ENCODE measurements around the gene KRT80.
A peak's percentile ranks its signal among the peaks of the same experiment; 100 is the strongest.

KRT80 gene

DNA sequence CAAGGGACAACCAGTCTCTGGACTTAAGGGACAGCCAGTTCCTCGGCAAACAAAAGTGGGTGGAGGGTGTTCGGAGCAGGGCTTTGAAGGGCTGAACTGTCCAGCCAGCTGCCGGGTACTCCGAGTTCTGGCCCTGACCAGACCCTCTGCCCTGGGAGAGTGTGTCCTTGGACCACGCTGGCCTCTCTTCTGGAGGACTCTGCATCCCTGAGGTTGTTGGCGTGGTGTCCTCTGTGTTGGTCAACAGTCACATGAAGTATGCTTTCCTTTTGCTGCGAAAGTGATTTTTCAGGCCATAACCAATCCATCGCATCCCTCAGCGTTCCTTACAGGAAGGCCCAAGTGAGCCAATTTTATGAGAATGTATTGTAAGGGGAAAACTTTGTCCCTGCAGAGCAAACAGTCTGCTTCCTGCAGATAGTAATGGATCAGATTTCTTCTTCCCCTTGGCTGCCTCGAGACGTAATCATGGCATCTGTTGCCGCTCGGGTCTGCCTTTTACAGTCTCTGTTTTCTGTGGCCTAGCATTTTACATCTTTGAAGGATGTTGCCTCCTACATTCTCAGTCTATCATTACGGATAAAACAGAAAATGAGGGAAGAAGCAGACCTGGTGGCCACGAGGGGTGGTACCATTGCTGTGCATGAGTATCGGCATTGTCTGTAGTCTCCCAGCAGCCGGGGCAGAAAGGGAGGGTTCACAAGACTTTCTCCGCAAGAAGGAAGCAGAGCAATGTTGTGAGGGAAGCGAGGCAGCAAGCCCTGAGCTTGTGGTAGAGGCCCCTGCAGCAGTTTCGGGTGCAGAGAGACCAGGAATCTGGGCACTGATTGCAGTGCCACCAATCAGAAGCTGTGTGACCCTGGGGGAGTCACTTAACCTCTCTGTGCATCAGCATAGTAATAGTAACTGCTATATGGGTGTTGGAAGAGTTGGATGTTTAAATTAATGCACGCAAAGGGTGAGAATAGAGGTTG, 64.9 kb downstream of the KRT80 start:
- DNase-seq, result no peak

DNA sequence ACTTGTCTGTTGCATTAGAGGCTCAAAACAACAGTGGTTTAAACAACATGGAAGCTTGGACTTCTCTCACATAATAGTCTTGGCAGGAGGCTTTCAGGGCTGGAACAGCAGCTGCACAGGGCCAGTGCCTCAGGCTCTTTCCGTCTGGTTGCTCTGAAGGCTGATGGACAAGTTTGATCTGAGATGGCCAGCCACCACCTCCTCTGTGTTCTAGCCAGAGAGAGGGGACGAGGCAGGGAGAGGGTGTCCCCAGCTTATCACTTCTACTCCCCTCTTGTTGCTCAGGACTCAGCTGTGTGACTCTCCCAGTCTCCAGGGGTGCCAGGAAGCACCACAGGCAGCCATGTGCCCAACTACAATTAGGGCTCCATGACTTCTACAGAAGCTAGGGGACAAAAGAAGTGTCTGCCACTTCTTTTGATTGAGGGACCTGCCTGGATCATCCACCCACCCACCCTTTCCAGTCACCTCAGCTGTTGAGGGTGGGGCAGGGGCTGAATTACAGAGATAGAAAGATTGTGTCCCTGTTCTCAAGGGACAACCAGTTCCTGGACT, 65.7 kb downstream of the KRT80 start:
- no peak for DNase-seq

DNA sequence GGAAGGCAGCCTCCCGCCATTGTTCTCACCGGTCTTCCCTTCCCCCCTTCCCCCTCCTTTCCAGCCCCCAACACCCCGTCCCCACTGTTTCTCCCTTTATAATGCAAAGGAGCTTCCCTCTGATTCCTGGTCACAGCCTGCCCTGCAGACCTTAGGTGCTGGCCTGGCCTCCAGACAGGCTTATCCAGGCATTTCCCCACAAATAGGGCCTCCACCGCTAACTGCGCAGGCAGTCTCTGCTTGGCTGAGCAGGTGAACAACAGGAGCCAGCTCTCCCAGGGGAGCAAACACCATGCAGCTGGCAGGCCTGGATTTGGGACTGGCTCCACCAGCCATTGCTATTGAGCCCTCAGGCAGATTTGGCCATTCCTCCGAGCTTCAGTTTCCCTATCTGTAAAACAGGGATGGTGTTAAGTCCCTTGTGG, 66.3 kb downstream of the KRT80 start:
- no peak for DNase-seq

DNA sequence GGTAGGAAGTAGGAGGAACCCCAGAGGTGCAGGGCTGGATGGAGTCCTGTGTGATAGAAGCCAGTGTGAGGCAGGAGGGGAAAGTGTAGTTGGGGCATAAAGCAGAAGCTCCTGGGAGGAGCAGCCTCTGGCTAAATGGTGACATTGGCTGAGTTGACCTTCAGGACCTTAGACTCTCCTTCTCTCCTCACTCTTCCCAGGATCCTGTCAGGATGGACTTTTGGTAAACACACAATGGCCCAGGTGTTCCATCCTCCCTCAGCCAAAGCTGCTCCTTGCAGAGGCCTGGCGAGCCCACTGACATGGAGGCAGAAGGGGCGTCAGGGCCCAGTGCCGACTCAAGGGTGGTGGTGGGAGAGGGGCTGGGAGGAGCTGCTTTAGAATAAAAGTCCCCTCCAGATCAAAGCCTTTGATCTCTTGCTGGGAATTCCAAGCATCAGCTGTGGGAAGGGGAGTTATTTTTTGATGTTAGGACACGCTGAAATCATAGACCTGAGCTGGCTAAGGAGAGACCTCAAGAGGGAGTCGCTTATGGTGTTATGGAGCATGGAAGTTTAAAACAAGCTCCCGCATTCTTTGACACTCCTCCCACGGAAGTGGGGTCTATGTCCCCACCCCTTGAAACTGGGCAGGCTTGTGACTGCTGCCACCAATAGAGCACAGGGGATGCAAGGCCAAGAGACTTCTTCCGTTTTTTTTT, 68.2 kb downstream of the KRT80 start:
- no peak for DNase-seq

DNA sequence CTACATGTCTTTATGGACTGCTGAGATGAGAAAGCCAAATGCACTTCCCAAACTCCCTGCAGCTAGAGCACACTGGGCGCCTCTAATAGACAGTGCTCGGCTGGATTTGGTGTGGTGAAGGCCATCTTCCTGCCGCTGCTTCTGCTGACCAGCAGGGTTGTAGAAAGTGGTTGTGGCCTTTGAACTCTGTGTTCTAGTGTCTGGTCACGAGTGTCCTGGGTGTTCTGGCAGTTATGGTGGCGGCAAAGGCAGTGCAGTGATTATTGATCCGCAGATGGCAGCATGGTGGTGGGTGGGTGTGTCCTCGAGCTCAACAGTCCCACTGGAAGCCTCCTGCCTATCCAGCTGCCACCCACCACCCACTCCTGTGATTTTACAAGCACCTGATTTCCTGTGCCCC, 68.9 kb downstream of the KRT80 start:
- DNase-seq, result no peak

DNA sequence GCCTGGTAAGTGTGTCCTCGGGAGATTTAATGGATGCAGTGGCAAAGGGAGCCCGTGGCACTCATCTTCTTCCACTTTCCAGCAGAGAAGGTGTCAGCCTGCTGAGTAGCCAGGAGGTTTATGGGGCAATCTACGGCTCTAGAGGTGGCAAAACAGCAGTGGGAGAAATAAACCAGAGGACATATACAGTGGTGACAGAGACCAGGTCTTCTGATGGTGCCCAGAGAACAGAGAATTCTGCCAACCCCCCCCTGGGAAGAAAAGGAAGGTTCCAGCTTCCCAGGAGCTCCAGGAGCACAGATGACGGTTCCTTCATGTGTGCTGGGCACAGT, 69.3 kb downstream of the KRT80 start:
- DNase-seq, result no peak

DNA sequence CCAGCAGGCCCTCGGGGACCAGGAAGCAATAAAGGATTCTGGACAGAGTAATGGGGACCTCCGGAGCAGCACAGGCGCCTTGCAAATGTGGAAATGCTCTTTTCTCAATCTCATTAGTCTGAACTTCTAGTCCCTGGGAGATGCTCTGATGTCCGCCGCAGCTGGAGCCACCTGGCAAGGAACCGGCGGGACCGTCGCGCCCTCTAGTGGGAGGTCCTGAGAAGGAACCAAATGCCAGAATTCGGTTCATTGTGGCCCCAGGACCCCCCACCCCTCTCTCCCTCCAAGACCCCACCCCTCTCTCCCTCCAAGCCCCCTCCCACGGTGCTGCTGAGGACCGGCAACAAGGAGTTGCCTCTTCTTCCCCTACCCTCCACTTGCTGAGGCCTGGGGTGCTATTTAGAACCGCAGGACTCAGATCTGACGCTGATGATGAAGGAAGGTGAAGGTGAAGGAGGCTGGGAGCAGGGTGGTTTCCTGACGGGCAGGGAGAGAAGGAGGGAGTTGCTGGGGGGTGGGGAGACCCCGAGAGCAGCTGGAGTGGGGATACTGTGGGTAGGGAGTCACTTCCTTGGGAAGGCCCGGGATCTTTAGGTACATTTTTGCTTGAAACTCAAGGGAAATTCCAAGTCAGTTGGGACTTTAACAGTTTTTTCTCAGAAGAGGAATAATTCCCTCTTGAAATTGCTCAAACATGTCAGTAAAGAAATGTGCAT, 69.8 kb downstream of the KRT80 start:
- peak; percentile 59 for DNase-seq

DNA sequence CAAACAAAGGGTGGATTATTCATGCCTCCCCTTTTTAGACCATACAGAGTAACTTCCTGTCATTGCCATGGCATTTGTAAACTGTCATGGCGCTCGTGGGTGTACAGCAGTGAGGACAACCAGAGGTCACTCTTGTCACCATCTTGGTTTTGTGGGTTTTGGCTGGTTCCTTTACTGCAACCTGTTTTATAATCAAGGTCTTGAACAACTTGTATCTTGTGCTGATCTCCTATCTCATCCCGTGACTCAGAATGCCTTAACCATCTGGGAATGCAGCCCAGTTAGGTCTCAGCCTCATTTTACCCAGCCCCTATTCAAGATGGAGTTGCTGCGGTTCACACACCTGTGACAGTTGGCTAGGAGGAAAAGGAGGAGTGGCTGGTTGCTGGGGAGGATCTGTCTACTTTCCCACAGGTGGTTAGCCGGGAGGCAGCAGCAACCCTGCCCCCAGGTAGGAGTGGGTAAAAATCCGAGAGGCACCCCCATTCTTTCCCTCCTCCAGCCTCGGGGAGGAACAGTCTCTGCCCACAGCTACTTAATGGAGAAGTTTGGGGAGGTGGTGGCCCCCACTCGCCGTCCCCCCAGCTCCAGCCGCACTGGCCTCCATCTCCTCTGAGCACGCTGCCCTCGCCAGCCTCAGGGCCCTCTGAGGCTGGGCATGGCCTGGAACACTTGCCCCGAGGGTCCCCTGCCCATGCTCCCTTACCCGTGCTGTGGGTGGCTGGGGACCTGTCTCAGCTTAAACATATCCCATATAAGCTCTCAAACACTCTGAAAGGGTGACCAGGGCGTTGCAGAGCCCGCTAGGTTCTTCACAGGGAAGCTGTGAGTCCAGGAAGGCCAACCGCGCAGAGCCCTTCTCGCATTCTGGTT, 70.6 kb downstream of the KRT80 start:
- no peak for DNase-seq

DNA sequence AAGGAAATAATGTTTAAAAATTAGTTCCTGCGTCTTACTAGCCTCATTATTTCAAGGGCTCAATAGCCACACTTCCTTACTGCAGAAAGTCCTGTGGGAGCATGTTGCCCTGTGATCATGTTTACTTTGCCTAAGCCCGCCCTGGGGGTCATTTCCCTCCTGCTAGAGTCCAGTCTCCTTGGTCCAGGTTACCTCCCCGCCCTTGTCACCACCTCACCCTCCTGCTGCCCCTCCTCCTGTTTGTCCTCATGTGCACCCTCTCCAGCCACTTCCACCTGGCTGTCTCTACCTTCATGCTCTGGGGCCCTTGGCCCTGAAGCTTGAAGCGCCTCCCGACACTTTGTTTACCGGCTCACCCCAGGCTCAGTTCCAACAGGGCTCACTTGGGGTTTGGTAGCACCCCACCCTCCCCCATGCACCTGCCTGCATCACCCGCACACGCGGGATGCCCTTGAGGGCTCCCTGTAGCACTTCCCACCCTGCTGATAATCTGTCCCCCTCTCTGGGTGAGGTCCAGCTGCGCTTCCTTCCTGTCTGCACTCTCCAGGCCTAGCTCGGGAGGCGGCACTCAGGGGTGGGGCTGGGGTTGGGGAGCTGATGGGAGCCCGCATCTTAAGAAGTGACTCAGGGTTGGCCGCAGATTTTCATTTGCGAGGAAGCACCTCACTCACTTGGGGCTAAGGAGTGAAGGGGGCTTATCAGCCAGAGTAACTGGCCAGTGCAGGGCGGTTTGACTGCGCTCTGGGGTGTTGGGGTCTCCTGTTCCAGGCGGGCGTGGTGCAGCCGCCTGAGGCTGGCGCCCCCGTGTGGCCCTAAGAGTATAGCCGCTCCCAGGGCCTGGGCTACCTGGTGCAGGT, 72.2 kb downstream of the KRT80 start:
- peak; percentile 42 for DNase-seq

All from CD4-positive, alpha-beta T cell treated with Interleukin-17A for 1 hour (primary cell).